ENCODE results near the gene TFAP2D. TPM values are rescaled to one million over a fixed set of nuclear protein-coding genes. Genes with fewer than 3 reads are reported as not detected.

The TFAP2D gene
- total RNA-seq, 1 experiment from 2014 or later, result not detected

DNA sequence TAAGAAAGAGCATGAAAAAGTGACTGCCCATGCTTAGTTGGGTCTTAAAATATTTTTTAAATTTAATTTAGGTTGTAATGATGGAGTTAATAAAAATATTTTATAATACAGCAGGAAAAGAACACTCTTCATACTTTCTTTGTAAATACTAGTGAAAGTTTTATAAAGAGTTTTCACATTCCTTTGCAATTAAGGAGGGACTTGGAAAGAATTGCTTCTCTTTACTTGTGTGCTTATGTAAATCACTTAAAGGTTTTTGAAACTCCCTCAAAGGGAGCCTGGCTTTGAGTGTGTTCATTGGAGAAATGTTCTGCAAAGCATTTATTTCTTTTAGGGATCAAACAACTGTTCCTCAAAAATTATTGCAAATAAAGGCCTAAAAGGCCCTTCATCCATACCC, 93.7 kb downstream of the TFAP2D start:
- no peak for DNase-seq (ENCODE audit: low read depth, low spot score)
- in situ Hi-C loops (cut with HindIII; ENCODE audit: low pct_unique_long_range_greater_than_20kb, low sequenced_read_pairs), result no loop called here

DNA sequence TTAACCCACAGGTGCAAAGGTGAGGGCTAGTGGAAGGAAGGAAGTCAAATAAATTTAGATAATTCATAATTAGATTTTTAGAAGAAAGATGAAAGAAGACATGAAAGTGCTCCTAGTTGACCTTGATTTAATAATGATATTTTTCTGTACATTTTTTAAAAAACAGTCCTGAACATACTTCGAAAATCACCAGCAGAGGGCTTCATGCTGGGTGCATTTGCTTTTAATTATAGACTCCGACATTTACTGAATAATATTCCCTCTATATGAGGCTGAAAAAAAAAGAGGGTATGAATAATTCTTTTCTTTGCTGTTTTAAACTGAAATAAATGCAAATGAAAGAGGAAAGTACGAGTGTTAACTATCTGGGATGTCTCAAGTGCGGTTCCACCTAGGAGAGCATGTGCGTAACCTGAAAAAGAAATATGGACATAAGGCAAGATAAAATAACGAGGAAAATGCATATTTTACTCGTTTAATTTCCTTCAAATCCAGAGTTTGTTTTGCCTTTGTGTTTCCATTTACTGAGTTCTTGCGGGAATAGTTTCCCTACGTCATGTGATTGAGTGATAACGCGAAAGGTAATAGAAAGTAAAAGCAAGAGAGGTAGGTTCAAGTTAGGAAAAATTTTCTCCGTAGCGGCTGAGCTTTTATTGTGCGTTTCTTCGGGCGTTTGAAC, 102.2 kb downstream of the TFAP2D start:
- DNase-seq (ENCODE audit: low read depth, low spot score), result peak; percentile 40

DNA sequence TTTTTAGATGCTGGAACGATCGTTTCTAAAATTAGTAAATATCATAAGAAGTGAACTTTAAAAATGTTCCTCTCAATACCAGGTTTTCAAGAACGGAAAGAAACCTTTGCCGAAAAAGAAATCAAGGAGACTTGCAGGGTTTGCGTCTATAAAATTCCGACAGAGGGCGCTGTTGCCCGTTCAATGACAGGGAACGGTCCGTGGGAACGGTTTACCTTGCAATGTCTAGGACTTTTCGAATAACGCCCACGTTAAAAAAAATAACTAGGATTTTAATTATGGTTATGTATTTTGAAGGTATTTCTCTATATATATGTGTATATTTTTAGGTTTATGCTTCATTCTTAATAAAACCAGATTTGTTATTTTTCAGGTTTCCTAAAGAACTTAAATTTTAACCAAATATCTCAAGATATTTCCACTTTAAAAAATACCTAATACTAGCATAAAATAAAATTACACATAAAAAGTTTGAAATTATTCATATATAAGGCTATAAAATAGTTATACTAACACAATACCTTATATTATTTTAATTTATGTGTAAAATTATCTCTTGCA, 102.9 kb downstream of the TFAP2D start:
- peak; percentile 78 for DNase-seq (ENCODE audit: low read depth, low spot score)
- in situ Hi-C loops (cut with HindIII; ENCODE audit: low pct_unique_long_range_greater_than_20kb, low sequenced_read_pairs), result no loop called here

More for the DNA sequence above, 102.2 kb downstream of the TFAP2D start:
- in situ Hi-C loops (cut with HindIII; ENCODE audit: low pct_unique_long_range_greater_than_20kb, low sequenced_read_pairs), result no loop called here

DNA sequence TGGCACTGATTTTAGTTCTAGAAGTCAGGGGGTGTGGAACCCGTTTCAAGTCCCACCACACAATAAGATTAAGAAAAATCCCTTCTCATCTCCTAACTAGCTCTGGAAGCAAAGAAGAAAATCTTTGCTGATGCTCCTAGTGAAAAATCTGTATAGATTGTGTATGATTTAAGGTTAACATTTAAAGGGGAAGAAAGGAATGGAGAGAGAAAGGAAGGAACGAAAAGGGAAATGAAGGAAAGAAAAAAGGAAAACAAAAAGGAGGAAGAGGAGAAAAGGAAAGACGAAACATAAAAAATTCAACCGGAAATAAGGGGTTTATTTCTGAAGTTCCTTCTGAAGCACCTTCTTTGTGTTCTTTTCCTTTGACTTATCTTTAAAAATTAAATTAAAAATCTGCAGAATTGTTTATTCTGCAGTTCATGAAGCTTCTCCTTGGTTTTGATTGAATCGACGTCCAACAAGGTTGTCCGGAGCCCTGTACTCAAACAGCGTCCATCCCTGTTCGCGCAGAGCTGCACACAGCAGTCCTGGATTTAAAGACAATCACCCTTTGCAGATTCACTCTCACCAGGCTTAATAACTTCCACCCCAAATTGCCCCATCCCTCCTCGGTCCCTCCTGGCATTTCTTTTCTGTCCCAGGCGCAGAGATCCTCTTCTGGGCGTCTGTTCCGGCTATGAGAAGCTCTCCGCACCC, 103.8 kb downstream of the TFAP2D start:
- DNase-seq (ENCODE audit: low read depth, low spot score), result no peak

DNA sequence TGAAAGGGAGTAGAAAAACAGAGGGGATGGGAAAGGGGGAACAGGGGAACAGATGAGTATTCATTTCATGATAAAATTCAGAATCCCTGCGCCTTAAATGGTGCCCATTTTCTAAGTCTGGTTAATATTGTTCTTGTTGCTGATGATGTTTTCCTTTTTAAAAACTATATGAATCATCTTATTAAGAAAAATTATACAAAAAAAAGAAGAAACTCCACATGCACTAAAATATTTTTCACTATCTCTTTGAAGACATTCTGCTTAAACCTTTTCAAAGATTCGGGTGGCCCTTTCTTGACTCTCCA, 104.3 kb downstream of the TFAP2D start:
- in situ Hi-C loops (cut with HindIII; ENCODE audit: low pct_unique_long_range_greater_than_20kb, low sequenced_read_pairs), result no loop called here
- DNase-seq (ENCODE audit: low read depth, low spot score), result no peak

More for the DNA sequence above, 103.8 kb downstream of the TFAP2D start:
- in situ Hi-C loops (cut with HindIII; ENCODE audit: low pct_unique_long_range_greater_than_20kb, low sequenced_read_pairs), result no loop called here

DNA sequence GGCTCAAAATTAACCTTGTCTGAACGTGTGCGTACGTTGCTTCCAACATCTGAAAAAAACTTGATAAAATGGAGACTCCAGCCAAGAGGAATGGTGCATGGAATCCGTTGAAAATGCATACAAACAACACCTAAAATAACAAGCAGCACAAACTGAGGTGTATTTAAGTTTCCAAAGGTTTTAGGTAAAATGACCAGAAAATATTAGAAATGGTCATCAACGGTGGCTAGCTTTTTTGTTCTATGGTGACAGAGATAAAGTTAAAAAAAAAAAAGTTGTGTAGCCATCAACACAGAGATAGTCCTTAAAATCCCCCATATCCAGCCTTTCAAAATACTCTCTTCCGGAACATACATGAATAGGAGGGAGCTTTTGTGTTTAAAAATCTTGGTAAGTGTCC, 104.7 kb downstream of the TFAP2D start:
- no peak for DNase-seq (ENCODE audit: low read depth, low spot score)
- in situ Hi-C loops (cut with HindIII; ENCODE audit: low pct_unique_long_range_greater_than_20kb, low sequenced_read_pairs), result no loop called here

DNA sequence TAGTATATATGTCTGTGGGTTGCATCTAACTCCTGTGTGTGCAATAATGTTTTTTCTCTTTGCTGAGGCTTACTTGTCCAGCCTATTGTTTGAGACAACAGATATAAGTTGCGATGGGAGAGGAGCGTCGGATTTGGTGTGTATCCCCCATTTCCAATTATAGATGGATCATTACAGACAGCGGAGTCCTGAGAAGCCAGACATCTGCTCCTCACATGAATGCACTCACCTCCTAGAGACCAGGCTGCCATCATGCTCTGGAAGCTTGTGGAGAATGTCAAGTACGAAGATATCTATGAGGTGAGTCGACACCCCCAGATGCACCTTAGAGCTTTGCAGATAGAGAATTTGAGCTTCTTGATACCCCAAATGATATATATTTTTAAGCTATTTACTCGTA, 105.3 kb downstream of the TFAP2D start, which contains the start of gene TFAP2B:
TFAP2B (plus strand) TSS at position 199 of the 400 bp plus-strand sequence; CDS start at position 220, 21 bp downstream.
- no peak for DNase-seq (ENCODE audit: low read depth, low spot score)
- in situ Hi-C loops (cut with HindIII; ENCODE audit: low pct_unique_long_range_greater_than_20kb, low sequenced_read_pairs), result no loop called here

DNA sequence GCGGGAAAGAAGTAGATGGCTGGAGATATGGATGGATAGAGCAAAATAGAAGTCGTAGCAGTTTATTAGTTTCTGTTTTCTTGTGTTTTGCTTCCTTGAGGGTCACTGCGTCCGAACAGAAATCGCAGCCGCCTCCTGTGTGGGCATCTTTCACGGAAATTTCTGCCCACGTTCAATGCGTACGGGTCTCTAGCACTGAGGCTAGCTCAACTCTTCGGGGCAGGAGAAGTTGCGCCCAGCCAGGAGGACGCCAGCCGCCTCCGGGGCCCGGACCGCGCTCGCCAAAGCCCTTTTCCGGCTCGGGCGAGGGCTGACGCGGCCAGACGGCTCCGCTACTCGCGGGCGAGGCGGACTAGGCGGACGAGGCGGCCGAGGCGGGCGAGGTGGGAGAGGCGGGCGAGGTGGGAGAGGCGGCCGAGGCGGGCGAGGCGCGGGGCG, 106.2 kb downstream of the TFAP2D start:
- DNase-seq (ENCODE audit: low read depth, low spot score), result no peak
- in situ Hi-C loops (cut with HindIII; ENCODE audit: low pct_unique_long_range_greater_than_20kb, low sequenced_read_pairs), result no loop called here

DNA sequence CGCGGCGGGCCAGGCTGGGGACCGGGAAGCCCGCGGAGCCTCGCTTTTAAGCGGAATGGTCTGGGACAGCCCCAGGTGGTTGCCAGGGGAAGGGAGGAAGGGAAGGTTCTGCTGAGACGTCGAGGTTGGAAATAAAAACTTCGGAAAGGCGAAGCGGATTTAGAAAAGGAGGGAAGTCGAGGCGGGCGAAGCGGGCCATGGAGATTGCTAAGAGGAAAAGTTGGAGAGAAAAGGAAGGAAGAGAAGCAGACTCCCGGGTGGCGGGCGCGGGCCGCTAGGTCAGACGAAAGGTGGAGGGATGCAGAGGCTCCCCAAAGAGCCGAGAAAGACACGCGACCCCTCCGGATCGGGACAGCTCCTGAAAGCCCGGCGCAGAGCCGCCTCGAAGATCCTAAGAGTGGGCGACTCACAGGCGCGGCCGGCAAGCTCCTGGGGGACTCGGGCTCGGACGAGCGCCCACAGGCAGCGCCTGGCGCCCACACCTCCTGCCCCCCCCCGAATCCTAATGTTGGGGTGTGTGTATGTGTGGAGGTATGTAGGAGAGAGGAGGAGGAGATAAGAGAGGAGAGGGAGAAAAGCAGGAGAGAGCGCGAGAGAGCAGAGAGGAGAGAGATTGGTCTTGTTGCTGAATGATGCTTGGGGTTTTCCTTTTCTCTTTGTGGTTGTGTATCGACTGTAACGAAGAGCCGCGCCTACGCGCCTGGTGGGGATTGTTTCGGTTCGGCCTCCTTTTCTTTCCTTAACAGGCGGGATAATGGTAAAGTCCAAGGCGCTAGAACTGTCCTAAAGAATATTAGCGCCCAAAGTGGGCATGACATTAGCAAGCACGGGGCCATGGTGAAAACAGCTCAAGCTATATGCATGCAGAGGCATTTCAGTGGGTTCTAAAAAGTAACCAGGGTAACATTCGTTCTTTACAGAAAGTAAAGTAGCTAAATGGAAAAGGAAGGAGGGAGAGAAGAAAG, 106.9 kb downstream of the TFAP2D start:
- in situ Hi-C loops (cut with HindIII; ENCODE audit: low pct_unique_long_range_greater_than_20kb, low sequenced_read_pairs), result no loop called here
- no peak for DNase-seq (ENCODE audit: low read depth, low spot score)

DNA sequence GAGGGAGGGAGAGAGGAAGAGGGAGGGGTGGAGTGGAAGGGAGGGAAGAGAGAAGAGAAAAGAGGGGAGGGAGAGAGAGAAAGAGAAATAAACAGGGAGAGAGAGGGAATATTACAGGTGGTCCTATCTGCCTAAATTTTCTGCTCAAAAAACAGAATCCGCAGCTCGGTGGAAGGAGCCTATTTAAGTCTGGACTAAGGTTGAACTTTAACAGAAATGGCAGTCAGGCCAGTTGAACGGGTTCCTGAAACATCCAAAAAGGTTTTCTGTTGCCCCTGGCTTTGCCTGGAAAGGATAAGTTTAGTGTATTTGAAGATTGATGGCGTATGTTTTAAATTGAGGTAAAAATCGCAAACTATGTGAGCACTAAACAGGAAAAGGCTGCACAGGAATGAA, 107.5 kb downstream of the TFAP2D start:
- in situ Hi-C loops (cut with HindIII; ENCODE audit: low pct_unique_long_range_greater_than_20kb, low sequenced_read_pairs), result no loop called here
- DNase-seq (ENCODE audit: low read depth, low spot score), result no peak

DNA sequence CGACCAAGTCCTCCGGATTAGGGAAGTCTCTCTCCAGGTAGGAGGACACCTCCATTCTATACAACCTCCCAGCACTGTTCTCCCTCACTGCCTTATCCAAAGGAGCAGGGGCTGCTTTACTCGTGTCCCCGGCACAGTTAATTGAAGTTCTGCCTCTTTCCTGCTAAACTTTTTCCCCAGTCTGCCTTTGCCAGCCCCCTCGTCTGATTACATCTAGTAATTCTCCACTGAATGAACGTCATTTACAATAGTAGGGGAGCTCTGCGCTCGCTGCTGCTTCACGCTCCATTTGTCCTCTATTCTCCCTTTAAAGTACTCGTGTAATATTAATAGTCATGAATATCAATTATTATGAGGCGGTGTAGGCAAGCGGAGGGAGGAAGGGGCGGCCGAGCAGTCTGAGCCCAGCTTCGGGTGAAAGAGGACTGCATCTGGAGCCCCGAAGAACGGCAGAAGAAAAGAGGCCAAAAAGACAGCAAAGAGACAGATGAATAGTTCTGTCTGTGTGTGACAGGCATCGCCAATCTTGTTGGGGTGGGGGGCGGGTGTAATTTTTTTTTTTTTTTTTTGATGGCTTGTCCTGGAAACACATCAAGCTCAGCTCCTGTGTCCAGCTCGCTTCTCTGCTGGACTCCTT, 108.2 kb downstream of the TFAP2D start:
- in situ Hi-C loops (cut with HindIII; ENCODE audit: low pct_unique_long_range_greater_than_20kb, low sequenced_read_pairs), result no loop called here
- no peak for DNase-seq (ENCODE audit: low read depth, low spot score)

DNA sequence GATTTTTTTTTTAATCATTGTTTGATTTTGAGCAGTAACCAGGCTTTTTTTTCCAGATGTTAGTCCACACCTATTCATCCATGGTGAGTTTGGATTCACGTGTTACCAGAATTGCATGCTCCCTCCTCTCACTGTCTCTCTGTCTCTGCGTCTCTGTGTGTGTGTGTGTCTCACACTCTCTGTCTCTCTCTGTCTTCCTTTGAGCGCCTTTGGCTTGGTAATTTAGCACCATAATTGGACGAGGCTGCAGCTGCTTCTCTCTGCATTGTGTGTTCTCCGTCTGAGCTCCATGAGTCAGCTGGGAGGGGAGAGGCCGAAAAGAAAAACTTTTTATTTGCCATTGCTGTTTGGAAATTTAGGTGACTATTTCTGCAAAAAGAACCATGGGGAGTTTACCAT, 108.8 kb downstream of the TFAP2D start:
- in situ Hi-C loops (cut with HindIII; ENCODE audit: low pct_unique_long_range_greater_than_20kb, low sequenced_read_pairs), result no loop called here
- no peak for DNase-seq (ENCODE audit: low read depth, low spot score)

Other genes with a start within 250 kb of the TFAP2D start
- not detected in 2 replicates for gene TFAP2B, start 105.3 kb downstream of the TFAP2D start, total RNA-seq (2014; rRNA removed; shearing (Covaris generic))